ENCODE measurements around the gene CDK14.

- TF ChIP-seq SIX5 (IDR thresholded peaks at IDR 0.05; ENCODE audit: low read depth, low read length) (no peak), CTCF (IDR thresholded peaks at IDR 0.05; ENCODE audit: control extremely low read depth in 1 of 3, insufficient read depth in 1 of 3, low read depth in 1 of 3, low read length in 3 of 3) (peak; percentile 69 to 97 (median 89)), YY1 (IDR thresholded peaks at IDR 0.05; ENCODE audit: low read depth, low read length) (no peak), HDAC6 (IDR thresholded peaks at IDR 0.05; ENCODE audit: low read depth, low read length) (no peak), POLR2A (IDR thresholded peaks at IDR 0.05; ENCODE audit: control extremely low read depth in 1 of 2, low read depth in 2 of 2, low read length in 2 of 2) (no peak), ATF3 (IDR thresholded peaks at IDR 0.05; ENCODE audit: insufficient read depth, low read depth, low read length) (no peak), CHD2 (IDR thresholded peaks at IDR 0.05; ENCODE audit: low read length) (no peak), POLR2AphosphoS5 (IDR thresholded peaks at IDR 0.05; ENCODE audit: low read depth, low read length) (no peak), MAFK (IDR thresholded peaks at IDR 0.05; ENCODE audit: low read depth, low read length) (peak; percentile 96), NRF1 (IDR thresholded peaks at IDR 0.05; ENCODE audit: low read depth, low read length) (no peak), ZNF274 (IDR thresholded peaks at IDR 0.05; ENCODE audit: borderline replicate concordance, extremely low read depth, low read length) (no peak), CREB1 (IDR thresholded peaks at IDR 0.05) (no peak)
Observed at GRCh38 chr7:90708841-90709317, 112.8 kb downstream of the CDK14 start.
